Nephron (organoid): Measurements from ENCODE around the gene KLHDC10.

ENCODE experiments used
- H3K27ac Mint-ChIP-seq, 3 experiments: 2 replicates each; pipeline ENCODE4 v1.8.0; 2020; ENCODE audit warnings: mixed read lengths in 3 of 3, mild to moderate bottlenecking in 2 of 3, moderate library complexity in 1 of 3
- H3K27me3 Mint-ChIP-seq: 2 replicates; pipeline ENCODE4 v1.8.0; 2021; ENCODE audit warnings: low read depth, mild to moderate bottlenecking, moderate library complexity, mixed read lengths
- H3K36me3 Mint-ChIP-seq: 2 replicates; pipeline ENCODE4 v1.8.0; 2020; ENCODE audit warnings: low read depth, mixed read lengths
- H3K4me1 Mint-ChIP-seq: 2 replicates; pipeline ENCODE4 v1.8.0; 2020; ENCODE audit warnings: mixed read lengths
- H3K4me3 Mint-ChIP-seq, 3 experiments: 2 replicates each; pipeline ENCODE4 v1.8.0; 2020; ENCODE audit warnings: mild to moderate bottlenecking in 3 of 3, mixed read lengths in 3 of 3, moderate library complexity in 2 of 3
- H3K9me3 Mint-ChIP-seq: 2 replicates; pipeline ENCODE4 v1.8.0; 2020; ENCODE audit warnings: mixed read lengths
- TF ChIP-seq, protein P1 (sequence below), 3 experiments: fragments of 200-600 bp; sonication (generic); IDR thresholded peaks; one replicate each; pipeline ENCODE4 v1.5.0; 2021; ENCODE audit warnings: antibody characterized with exemption in 3 of 3; ENCODE audit not compliant: unreplicated experiment in 3 of 3

The KLHDC10 gene

DNA sequence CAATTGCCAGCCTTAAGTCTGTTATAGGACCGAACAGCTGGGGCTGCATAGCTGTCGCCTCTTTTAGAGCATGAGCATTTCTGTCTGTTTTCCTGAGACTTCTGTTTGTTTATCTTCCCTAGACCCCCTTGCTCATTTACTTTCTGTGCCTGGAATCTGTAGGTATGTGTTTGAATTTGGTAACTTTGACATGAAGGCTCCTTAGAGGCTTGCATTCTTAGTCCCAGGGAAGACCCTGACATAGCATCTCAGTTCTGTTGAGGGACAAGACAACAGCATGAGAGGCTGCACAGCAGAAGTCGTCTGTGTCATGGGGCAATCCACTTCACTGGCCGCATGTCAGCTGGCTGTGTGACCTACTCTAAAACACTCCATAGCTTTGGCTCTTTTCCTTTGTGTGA, 58.7 kb downstream of the KLHDC10 start:
- Mint-ChIP-seq H3K36me3 (peaks cover 76% of the 10 kb centered on the region), H3K4me1 (peaks cover 56% of the 10 kb centered on the region), H3K4me3 (peak overlapping the region in 1 of 3 experiments; percentile 8), H3K27ac (peak overlapping the region; percentile 76 to 96 (median 93)), H3K27me3 (no peaks in the 10 kb centered on the region), H3K9me3 (no peaks in the 10 kb centered on the region)
- TF ChIP-seq, protein P1, sequence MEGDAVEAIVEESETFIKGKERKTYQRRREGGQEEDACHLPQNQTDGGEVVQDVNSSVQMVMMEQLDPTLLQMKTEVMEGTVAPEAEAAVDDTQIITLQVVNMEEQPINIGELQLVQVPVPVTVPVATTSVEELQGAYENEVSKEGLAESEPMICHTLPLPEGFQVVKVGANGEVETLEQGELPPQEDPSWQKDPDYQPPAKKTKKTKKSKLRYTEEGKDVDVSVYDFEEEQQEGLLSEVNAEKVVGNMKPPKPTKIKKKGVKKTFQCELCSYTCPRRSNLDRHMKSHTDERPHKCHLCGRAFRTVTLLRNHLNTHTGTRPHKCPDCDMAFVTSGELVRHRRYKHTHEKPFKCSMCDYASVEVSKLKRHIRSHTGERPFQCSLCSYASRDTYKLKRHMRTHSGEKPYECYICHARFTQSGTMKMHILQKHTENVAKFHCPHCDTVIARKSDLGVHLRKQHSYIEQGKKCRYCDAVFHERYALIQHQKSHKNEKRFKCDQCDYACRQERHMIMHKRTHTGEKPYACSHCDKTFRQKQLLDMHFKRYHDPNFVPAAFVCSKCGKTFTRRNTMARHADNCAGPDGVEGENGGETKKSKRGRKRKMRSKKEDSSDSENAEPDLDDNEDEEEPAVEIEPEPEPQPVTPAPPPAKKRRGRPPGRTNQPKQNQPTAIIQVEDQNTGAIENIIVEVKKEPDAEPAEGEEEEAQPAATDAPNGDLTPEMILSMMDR (IDR thresholded peaks at IDR 0.05; ENCODE audit: unreplicated experiment in 3 of 3), result no peak

DNA sequence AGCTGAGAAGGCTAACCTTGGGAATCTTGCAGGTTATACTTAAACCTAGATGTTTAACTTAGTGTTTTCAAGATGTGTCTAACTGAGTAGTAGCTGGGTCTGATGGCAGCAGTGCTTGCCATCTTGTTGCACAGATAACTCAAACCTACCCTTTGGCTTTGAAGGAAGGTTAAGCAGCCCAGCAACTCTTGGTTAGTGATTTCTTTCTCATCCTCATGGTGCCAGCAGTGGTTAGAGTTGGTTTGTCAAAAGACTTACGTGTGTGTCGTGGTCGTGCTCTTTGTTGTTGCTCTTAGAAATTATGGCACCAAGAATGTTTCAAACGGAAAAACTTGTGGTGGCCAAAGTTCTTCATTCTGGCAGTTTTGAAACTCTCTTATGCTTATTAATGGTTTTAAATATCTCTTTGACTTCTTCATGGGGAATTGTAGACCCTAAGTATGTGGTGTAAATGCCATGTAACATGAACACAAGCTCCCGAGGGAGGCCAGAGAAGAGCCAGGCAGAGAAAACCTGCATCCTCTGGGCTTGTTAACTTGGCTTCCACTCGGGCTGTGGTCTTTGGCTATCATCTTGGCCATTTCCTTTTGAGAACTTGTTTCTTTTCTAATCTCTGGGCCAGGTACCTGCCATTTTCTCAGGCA, 61.0 kb downstream of the KLHDC10 start:
- Mint-ChIP-seq H3K27ac (peak overlapping the region; percentile 8 to 87 (median 26)), H3K9me3 (no peaks in the 10 kb centered on the region), H3K4me3 (no peak overlapping the region), H3K4me1 (peaks cover 56% of the 10 kb centered on the region), H3K27me3 (no peaks in the 10 kb centered on the region), H3K36me3 (peaks cover 80% of the 10 kb centered on the region)
- TF ChIP-seq, protein P1 (IDR thresholded peaks at IDR 0.05; ENCODE audit: unreplicated experiment in 3 of 3), result no peak

DNA sequence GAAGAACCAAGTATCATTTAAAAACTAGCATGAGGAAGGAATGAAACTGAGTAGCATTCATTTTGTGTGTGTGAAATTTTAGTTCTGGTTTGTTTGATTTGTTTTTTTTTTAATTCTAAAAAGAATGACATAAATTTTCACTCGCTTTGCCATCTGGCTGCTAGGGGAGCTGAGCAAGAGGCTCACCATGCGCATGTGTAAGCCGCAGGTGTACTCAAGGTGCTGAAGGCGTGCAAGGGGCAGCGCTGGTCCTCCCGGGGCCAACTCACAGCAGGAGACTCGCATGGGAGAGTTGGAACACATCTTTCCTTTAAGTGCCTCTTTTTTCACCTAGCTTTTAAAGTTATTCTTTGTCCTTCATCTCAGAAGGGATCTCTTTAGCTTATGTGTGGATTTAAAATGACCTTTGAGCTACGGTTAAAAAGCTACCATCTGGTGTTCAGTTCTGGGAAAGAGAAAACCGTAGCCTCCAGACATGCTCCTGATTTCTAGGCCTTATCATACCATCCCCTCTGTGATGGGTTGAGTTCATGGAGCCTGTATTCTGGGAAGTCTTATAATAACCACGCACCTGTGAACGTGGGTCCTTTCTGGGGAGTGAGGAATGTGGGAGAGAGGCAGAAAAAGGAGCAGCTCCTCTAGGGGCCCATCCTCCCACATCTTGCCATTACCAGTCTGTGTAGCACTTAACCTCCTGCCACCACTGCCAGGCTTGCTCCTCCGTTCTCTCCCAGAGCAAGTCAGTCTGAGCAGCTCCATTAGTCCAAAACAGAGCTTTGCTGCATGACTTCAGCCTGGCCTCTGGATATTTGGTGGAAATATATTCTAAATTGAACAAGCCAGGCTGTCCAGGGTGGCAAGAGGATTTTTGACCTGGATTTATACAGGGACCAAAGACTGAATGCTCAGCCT, 61.9 kb downstream of the KLHDC10 start:
- Mint-ChIP-seq H3K36me3 (peaks cover 81% of the 10 kb centered on the region), H3K4me1 (peaks cover 50% of the 10 kb centered on the region), H3K9me3 (no peaks in the 10 kb centered on the region), H3K4me3 (no peak overlapping the region), H3K27me3 (no peaks in the 10 kb centered on the region), H3K27ac (peak overlapping the region; percentile 8 to 87 (median 26))
- TF ChIP-seq, protein P1 (IDR thresholded peaks at IDR 0.05; ENCODE audit: unreplicated experiment in 3 of 3), result no peak

DNA sequence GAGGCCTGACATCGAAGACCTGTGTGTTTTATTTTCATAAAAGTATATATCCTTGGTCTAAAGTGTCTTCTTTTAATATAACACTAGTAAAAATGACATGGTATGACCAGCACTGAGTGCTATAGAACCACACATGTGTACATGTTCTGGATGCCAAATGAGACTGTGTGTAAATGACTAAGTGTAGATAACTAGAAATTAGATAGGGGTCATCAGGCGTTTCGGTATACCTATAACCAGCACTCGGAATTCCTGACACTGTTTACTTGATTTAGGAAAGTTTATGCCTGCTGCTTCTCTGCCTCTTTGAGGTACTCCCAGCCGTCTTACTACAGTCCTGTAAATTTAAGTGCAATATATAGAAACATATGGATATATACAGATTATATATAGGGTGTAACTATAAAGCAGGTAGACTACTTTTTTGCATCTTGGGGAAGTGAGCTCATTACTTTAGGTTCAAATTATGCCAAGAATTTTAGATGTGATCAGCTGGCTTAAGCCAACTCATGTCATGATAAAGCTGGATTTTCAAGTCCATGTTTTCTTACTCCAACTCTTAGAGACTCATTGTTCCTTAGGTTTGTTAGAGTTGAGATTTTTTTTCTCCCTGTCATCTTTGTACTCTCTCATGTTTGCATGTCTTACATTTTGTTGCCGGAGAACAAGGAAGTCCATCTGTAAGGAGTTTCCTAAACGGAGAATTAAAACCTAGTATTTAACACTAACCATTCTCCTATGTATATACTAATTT, 62.9 kb downstream of the KLHDC10 start:
- no peak overlapping the region for H3K4me3 Mint-ChIP-seq
- peaks cover 77% of the 10 kb centered on the region for H3K36me3 Mint-ChIP-seq
- H3K4me1 Mint-ChIP-seq, result peaks cover 41% of the 10 kb centered on the region
- H3K27ac Mint-ChIP-seq, result peak overlapping the region in 1 of 3 experiments; percentile 14
- TF ChIP-seq, protein P1 (IDR thresholded peaks at IDR 0.05; ENCODE audit: unreplicated experiment in 3 of 3), result no peak
- H3K9me3 Mint-ChIP-seq, result no peaks in the 10 kb centered on the region
- H3K27me3 Mint-ChIP-seq, result no peaks in the 10 kb centered on the region

DNA sequence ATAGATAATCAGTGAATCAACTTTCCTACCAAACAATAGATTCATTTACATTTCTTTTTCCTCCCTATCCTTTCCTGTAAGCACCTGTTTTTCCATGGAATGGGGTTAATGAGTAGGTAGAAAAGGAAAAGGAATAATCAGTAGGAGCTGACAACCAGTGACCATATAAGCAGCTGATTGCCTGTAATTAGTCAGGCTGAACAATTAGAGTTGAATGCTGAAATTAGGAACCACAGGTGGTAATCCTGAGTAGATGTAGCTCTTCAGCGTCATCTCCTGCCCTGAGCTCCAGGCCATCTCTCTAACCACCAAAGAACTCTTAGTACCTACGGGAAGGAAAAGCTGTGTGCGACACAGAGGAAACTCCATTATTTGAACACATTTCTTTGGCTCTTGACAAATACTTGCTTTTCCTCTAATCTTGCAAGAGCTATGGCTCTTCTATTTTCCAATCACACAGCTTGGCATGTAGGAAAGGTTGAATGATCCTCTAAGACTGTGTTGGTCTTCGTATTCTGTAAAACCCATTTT, 63.8 kb downstream of the KLHDC10 start:
- peaks cover 38% of the 10 kb centered on the region for H3K4me1 Mint-ChIP-seq
- peaks cover 75% of the 10 kb centered on the region for H3K36me3 Mint-ChIP-seq
- TF ChIP-seq, protein P1 (IDR thresholded peaks at IDR 0.05; ENCODE audit: unreplicated experiment in 3 of 3), result no peak
- H3K9me3 Mint-ChIP-seq, result no peaks in the 10 kb centered on the region
- H3K27me3 Mint-ChIP-seq, result no peaks in the 10 kb centered on the region
- H3K27ac Mint-ChIP-seq, result no peak overlapping the region
- H3K4me3 Mint-ChIP-seq, result no peak overlapping the region
